Measurements from ENCODE around the gene IL6. TPM values are rescaled to one million over a fixed set of nuclear protein-coding genes. Genes with fewer than 3 reads are reported as not detected.
"Not testable (repeated sequence)": the region's sequence is repeated elsewhere in the genome, so short reads cannot be mapped to it uniquely, and the experiment has no call there.

Gene IL6
- polyA plus RNA-seq, 1 donor (not counting 4 experiments of a cell fraction or from before 2014, with no cell fraction given) = 5.0 TPM

GRCh38 chr7:22705874-22706273 is 21.1 kb upstream of the IL6 start:
- H3K4me3 ChIP-seq (ENCODE audit: control insufficient read depth in 2 of 3, extremely low read depth in 1 of 3, insufficient read depth in 2 of 3, low read depth in 1 of 3, low read length in 3 of 3); H3K27me3 ChIP-seq (ENCODE audit: control insufficient read depth, extremely low read depth, insufficient read depth, low read length); dilution Hi-C loops (cut with MboI; ENCODE audit: extremely low pct_ligation_motif_present, low sequenced_read_pairs); H3K4me1 ChIP-seq (ENCODE audit: control insufficient read depth, extremely low read depth, insufficient read depth, low read length); H3K27ac ChIP-seq (ENCODE audit: control insufficient read depth, insufficient read depth, low read length); H3K79me2 ChIP-seq (ENCODE audit: control insufficient read depth, insufficient read depth, low read length); H3K4me2 ChIP-seq (ENCODE audit: control insufficient read depth, extremely low read depth, insufficient read depth, low read depth, low read length); H4K20me1 ChIP-seq (ENCODE audit: control insufficient read depth, extremely low read depth, insufficient read depth, low read length); H3K9me1 ChIP-seq (ENCODE audit: control insufficient read depth, extremely low read depth, insufficient read depth, low read length); DNase-seq (ENCODE audit: low read depth, low spot score); FAIRE-seq; H3K9me3 ChIP-seq (ENCODE audit: control insufficient read depth, low read depth, low read length); H3K9ac ChIP-seq (ENCODE audit: control insufficient read depth, extremely low read depth, insufficient read depth, low read length); H3K36me3 ChIP-seq (ENCODE audit: control insufficient read depth in 2 of 2, extremely low read depth in 1 of 2, insufficient read depth in 2 of 2, low read length in 2 of 2); H2AFZ ChIP-seq (ENCODE audit: control insufficient read depth, low read length): not testable (repeated sequence)

GRCh38 chr7:22707026-22707691 is 19.8 kb upstream of the IL6 start:
- H4K20me1 ChIP-seq (ENCODE audit: control insufficient read depth, extremely low read depth, insufficient read depth, low read length); FAIRE-seq; H3K4me1 ChIP-seq (ENCODE audit: control insufficient read depth, extremely low read depth, insufficient read depth, low read length); H3K9me3 ChIP-seq (ENCODE audit: control insufficient read depth, low read depth, low read length); H3K27me3 ChIP-seq (ENCODE audit: control insufficient read depth, extremely low read depth, insufficient read depth, low read length); dilution Hi-C loops (cut with MboI; ENCODE audit: extremely low pct_ligation_motif_present, low sequenced_read_pairs); H3K9me1 ChIP-seq (ENCODE audit: control insufficient read depth, extremely low read depth, insufficient read depth, low read length); DNase-seq (ENCODE audit: low read depth, low spot score); H3K27ac ChIP-seq (ENCODE audit: control insufficient read depth, insufficient read depth, low read length); H3K79me2 ChIP-seq (ENCODE audit: control insufficient read depth, insufficient read depth, low read length); H3K4me2 ChIP-seq (ENCODE audit: control insufficient read depth, extremely low read depth, insufficient read depth, low read depth, low read length); H3K9ac ChIP-seq (ENCODE audit: control insufficient read depth, extremely low read depth, insufficient read depth, low read length); H3K36me3 ChIP-seq (ENCODE audit: control insufficient read depth in 2 of 2, extremely low read depth in 1 of 2, insufficient read depth in 2 of 2, low read length in 2 of 2); H2AFZ ChIP-seq (ENCODE audit: control insufficient read depth, low read length); H3K4me3 ChIP-seq (ENCODE audit: control insufficient read depth in 2 of 3, extremely low read depth in 1 of 3, insufficient read depth in 2 of 3, low read depth in 1 of 3, low read length in 3 of 3): not testable (repeated sequence)

- H3K4me1 ChIP-seq (ENCODE audit: control insufficient read depth, extremely low read depth, insufficient read depth, low read length); H3K4me3 ChIP-seq (ENCODE audit: control insufficient read depth in 2 of 3, extremely low read depth in 1 of 3, insufficient read depth in 2 of 3, low read depth in 1 of 3, low read length in 3 of 3); DNase-seq (ENCODE audit: low read depth, low spot score); H3K27ac ChIP-seq (ENCODE audit: control insufficient read depth, insufficient read depth, low read length); H3K79me2 ChIP-seq (ENCODE audit: control insufficient read depth, insufficient read depth, low read length); dilution Hi-C loops (cut with MboI; ENCODE audit: extremely low pct_ligation_motif_present, low sequenced_read_pairs); H3K36me3 ChIP-seq (ENCODE audit: control insufficient read depth in 2 of 2, extremely low read depth in 1 of 2, insufficient read depth in 2 of 2, low read length in 2 of 2); H3K9ac ChIP-seq (ENCODE audit: control insufficient read depth, extremely low read depth, insufficient read depth, low read length); H3K4me2 ChIP-seq (ENCODE audit: control insufficient read depth, extremely low read depth, insufficient read depth, low read depth, low read length); FAIRE-seq; H3K27me3 ChIP-seq (ENCODE audit: control insufficient read depth, extremely low read depth, insufficient read depth, low read length); H2AFZ ChIP-seq (ENCODE audit: control insufficient read depth, low read length); H4K20me1 ChIP-seq (ENCODE audit: control insufficient read depth, extremely low read depth, insufficient read depth, low read length); H3K9me3 ChIP-seq (ENCODE audit: control insufficient read depth, low read depth, low read length); H3K9me1 ChIP-seq (ENCODE audit: control insufficient read depth, extremely low read depth, insufficient read depth, low read length): not testable (repeated sequence)
These were observed 18.8 kb upstream of the IL6 start for GRCh38 chr7:22708214-22708613.

GRCh38 chr7:22708677-22709061 is 18.3 kb upstream of the IL6 start:
- H3K9me3 ChIP-seq (ENCODE audit: control insufficient read depth, low read depth, low read length); H3K4me3 ChIP-seq (ENCODE audit: control insufficient read depth in 2 of 3, extremely low read depth in 1 of 3, insufficient read depth in 2 of 3, low read depth in 1 of 3, low read length in 3 of 3); dilution Hi-C loops (cut with MboI; ENCODE audit: extremely low pct_ligation_motif_present, low sequenced_read_pairs); H4K20me1 ChIP-seq (ENCODE audit: control insufficient read depth, extremely low read depth, insufficient read depth, low read length); H3K4me1 ChIP-seq (ENCODE audit: control insufficient read depth, extremely low read depth, insufficient read depth, low read length); H3K9me1 ChIP-seq (ENCODE audit: control insufficient read depth, extremely low read depth, insufficient read depth, low read length); H2AFZ ChIP-seq (ENCODE audit: control insufficient read depth, low read length); H3K79me2 ChIP-seq (ENCODE audit: control insufficient read depth, insufficient read depth, low read length); FAIRE-seq; DNase-seq (ENCODE audit: low read depth, low spot score); H3K27me3 ChIP-seq (ENCODE audit: control insufficient read depth, extremely low read depth, insufficient read depth, low read length); H3K36me3 ChIP-seq (ENCODE audit: control insufficient read depth in 2 of 2, extremely low read depth in 1 of 2, insufficient read depth in 2 of 2, low read length in 2 of 2); H3K9ac ChIP-seq (ENCODE audit: control insufficient read depth, extremely low read depth, insufficient read depth, low read length); H3K4me2 ChIP-seq (ENCODE audit: control insufficient read depth, extremely low read depth, insufficient read depth, low read depth, low read length); H3K27ac ChIP-seq (ENCODE audit: control insufficient read depth, insufficient read depth, low read length): not testable (repeated sequence)

GRCh38 chr7:22709062-22709829 is 17.8 kb upstream of the IL6 start:
- H4K20me1 ChIP-seq (ENCODE audit: control insufficient read depth, extremely low read depth, insufficient read depth, low read length); H3K27me3 ChIP-seq (ENCODE audit: control insufficient read depth, extremely low read depth, insufficient read depth, low read length); FAIRE-seq; H2AFZ ChIP-seq (ENCODE audit: control insufficient read depth, low read length); H3K36me3 ChIP-seq (ENCODE audit: control insufficient read depth in 2 of 2, extremely low read depth in 1 of 2, insufficient read depth in 2 of 2, low read length in 2 of 2); H3K9me1 ChIP-seq (ENCODE audit: control insufficient read depth, extremely low read depth, insufficient read depth, low read length); dilution Hi-C loops (cut with MboI; ENCODE audit: extremely low pct_ligation_motif_present, low sequenced_read_pairs); H3K4me3 ChIP-seq (ENCODE audit: control insufficient read depth in 2 of 3, extremely low read depth in 1 of 3, insufficient read depth in 2 of 3, low read depth in 1 of 3, low read length in 3 of 3); DNase-seq (ENCODE audit: low read depth, low spot score); H3K4me1 ChIP-seq (ENCODE audit: control insufficient read depth, extremely low read depth, insufficient read depth, low read length); H3K27ac ChIP-seq (ENCODE audit: control insufficient read depth, insufficient read depth, low read length); H3K79me2 ChIP-seq (ENCODE audit: control insufficient read depth, insufficient read depth, low read length); H3K9me3 ChIP-seq (ENCODE audit: control insufficient read depth, low read depth, low read length); H3K9ac ChIP-seq (ENCODE audit: control insufficient read depth, extremely low read depth, insufficient read depth, low read length); H3K4me2 ChIP-seq (ENCODE audit: control insufficient read depth, extremely low read depth, insufficient read depth, low read depth, low read length): not testable (repeated sequence)

Data from keratinocyte (primary cell).